Activated CD4-positive, alpha-beta T cell treated with anti-CD3 and anti-CD28 coated beads, Interleukin-2, Interleukin-6, amounts not matched to agents 100 ng/mL and 50 ng/mL, durations not matched to agents 16 hours and 8 hours (primary cell): ENCODE data around the gene ZGRF1.
"Not testable (repeated sequence)": the region's sequence is repeated elsewhere in the genome, so short reads cannot be mapped to it uniquely, and the experiment has no call there.

ENCODE experiments used
- DNase-seq: peaks from one replicate; pipeline ENCODE4 v3.0.0-alpha.2; 2020

The ZGRF1 gene

DNA sequence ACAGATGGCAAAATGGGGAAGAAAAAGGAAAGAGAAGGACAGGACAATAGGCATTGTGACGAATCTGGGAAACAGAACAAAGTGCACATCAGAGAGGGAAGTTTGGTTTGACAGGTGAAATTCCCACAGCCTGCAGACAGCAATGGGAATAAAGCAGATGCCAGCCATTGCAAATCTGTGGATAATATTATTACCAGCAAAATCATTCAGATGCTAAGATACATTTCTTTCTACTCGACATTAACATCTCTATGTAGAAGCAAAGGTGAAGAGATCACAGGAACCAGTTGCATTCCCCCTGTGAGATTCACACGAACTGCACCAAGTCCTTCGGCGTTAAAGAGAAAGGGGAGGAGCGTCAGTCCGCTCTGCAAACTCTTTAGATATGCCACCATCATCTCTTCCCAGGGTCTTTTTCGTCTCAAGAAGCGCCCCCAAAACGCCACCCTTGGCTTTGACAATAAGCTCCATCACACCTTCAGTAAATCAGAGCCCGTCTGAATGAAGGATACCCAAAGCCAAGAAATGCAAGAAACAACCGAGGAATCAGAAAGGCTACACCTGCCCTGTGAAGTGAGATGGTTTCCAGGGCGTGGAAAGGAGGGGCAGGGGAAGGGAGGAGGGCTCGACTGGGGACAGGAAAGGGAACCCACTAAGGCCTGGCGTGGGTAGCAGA is 122.6 kb downstream of the ZGRF1 start:
- DNase-seq: no peak

DNA sequence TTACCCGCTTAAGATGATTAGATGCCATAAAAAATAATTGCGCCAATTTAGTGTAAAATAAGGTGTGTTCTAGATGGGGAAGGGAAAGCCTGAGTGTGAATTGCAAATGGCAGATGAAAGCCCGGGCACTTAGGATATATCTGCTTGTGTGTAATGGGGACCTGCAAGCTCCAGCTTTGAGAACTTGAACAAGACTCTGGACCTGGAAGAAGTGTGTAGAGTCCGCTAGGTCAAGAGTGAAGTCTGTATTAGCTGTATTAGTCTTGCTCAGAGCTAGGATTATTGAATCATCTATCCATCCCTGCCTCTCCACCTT is 124.9 kb downstream of the ZGRF1 start:
- no peak for DNase-seq

DNA sequence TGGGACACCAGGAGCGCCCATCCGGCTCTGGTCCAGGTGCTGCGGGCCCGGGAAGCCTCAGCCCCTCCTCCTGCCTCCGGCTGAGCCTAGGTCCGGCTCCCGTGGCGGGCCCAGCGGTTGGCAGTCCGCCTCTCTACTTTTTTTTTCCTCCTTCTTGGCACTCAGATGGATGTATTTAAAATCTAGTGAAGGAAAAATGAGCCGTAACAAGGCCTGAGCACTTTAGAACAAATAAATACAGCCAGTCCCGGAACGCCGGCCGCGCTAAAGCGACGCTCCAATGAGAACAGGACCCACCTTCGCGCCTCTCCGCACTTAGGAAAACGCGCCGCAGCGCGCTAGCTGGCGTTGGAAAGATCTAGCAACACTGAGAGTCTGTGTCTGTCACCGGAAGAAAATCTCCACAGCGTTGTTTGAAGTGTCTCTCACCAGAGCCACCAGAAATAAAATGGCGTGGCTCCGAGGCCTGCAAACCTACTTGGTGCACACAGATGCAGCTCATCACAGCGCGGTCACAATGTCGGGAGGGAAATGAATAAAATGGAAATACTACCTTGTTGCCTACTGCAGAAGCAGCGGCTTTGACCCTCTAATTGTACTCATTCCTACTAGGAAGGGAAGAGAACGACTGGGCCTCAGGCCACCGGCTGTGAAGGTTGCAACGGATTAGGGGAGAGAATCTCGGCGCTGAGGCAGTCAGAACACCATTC is 125.5 kb downstream of the ZGRF1 start:
- DNase-seq: no peak

DNA sequence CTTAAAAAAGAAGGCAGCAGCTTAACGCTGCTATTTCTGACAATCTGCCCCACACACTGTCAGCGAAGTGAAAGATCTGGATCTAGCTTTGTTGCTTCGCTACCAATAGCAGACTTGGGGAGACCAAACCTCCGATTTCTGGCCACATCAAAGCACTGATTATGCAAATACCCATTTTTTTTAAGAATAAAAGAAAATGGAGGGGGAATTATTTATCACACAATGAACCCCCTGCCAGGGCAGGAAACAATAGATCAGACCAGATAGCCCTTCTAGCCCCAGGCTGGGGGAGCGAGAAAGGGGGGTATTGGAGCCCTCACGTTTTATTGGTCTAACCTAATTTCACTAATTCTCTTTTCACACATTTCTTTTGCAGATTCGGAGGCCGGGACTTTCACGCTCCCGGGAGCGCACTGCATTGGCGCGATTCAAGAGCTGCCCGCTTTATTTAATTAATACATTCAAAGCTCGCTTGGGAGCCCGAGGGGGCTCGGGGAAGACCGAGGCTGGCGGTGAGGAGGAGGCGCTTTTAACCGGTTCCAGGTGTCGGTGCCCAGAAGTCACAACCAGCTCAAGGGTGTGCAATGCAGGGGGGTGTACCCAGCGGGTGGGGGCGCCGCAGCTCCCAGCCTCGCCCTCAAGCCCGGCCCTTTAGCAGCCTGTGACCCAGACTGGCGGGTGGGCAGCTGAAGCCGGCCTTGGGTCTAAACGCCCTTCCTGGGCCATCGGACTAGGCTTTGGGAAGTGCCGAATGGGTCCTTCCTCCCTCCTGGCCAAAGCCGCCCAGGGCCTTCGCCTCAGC is 126.2 kb downstream of the ZGRF1 start:
- DNase-seq: no peak

DNA sequence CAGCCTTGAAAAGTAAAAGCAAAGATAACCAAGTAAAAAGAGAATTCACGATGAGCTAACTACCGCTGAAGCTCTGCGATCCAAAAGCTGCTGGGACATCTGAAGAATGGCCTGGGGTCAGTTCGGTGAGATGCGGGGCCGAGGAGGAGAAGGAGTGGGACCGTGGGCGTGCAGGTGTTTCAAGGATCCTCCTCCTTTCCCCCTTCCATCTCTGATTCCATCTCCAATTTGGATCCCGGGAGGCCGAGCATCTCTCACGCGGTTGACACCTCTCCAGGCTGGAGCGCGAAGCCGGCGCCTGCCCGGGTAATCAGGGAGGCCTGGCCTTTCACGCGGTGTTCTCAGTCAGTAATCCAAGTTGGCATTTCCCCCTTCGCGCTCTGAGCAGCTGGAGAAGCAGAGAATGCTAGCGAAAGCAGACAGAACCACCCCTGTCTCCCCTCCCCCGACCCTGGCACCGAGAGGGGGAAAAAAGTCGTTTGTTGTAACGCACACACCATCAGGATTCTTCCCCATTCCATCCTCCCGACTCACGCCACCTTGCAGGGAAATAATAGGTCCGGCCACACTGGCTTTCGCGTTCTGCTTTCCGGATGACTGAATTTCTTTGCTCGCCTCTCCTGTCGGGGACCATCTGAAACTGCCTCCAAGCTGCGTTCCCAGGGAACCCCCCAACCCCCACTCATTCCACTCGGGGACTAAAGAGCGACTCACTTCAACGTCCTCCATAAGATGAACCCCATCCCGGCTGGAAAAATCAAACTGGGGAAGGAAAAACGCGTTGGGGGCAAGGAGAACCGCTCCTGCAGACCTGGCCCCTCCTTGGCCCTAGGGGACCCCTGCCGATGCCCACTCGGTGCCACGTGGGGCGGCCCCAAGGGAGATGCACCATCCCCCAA is 127.2 kb downstream of the ZGRF1 start:
- DNase-seq: no peak

DNA sequence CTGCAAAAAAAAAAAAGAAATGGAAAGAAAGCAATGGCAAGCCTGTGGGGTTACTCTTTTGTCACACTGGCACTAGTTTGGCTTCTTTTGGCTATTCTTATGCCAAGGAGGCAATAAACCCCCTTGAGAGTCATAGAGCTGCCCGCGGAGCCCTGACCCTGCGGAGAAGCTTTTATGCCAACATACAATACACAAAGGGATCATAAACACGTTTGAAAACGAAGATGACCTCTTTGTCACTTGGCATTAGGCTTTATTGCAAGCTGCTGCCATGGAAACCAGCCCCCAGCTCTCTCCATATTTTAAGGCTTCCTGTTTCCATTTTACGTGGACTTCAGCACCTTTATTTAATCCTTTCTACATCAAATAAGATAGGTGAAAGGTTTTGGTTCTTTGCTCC is 128.4 kb downstream of the ZGRF1 start:
- no peak for DNase-seq

DNA sequence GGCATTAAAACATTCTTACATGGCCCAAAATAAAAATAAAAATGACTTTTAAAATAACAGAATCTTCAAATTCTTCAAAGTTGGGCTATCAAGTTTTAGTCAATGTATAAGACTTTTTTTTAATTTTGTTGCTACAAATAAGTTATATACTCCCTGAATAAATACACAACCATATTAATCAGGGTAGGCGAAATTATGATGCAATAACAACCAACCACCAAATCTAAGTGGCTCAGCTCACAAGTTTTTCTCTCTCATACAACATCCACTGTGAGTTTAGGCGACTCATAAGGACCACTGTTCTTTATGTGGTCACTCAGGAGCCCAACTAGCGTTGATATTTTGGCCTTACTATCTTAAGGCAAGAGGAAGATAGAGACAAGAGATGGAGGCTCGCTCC is 131.9 kb downstream of the ZGRF1 start:
- no peak for DNase-seq

DNA sequence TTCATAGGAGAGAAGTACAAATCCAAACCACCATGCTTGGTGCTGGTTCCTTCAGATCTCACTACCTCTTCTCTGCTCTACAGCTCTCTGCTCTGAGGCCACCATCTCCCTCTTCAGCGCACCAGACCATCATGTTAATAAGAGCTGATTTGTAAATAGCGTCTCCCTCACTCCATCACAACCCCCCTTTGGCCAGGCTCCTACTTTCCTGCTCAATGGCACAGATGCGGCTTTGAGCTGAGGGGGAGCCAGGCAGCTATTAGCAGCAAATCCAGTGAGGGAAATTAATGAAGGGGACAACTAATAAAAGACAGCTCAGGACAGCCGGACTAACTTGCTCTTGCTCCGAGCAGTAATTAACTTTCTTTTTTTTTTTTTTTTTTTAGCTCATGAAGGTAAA is 133.8 kb downstream of the ZGRF1 start:
- no peak for DNase-seq

DNA sequence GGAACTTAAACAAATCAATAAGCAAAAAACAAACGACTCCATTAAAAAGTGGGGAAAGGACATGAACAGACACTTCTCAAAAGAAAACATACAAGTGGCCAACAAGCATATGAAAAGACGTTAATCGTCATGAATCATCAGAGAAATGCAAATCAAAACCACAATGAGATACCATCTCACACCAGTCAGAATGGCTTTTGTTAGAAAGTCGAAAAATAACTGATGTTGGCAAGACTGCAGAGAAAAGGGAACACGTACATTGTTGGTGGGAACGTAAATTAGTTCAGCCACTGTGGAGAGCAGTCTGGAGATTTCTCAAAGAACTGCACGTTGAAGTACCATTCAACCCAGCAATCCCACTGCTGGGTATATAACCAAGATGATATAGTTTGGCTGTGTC is 144.4 kb downstream of the ZGRF1 start:
- DNase-seq: no peak

DNA sequence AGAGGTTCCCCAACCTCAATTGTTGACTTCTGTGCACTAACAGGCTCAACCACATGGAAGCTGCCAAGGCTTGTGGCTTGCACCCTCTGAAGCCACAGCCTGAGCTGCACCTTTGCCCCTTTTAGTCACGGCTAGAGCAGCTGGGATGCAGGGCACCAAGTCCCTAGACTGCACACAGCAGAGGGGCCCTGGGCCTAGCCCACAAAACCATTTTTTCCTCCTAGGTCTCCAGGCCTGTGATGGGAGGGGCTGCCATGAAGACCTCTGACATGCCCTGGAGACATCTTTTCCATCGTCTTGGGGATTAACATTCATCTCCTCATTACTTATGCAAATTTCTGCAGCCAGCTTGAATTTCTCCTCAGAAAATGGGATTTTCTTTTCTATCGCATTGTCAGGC is 145.9 kb downstream of the ZGRF1 start:
- DNase-seq: not testable (repeated sequence)
